B cell (primary cell): Measurements from ENCODE around the gene LITAFD. TPM values are rescaled to one million over a fixed set of nuclear protein-coding genes. Genes with fewer than 3 reads are reported as not detected.

Source experiments
- ATAC-seq: fragments of 200-7000 bp; cut with Tn5 transposase; one replicate; pipeline ENCODE4 v1.10.0; 2021; ENCODE audit warnings: low read depth, mild to moderate bottlenecking, moderate number of reproducible peaks, moderate library complexity
- CTCF ChIA-PET: fragments of 350-600 bp; sonication (Branson Sonifier 250); formaldehyde crosslinking; loops from one replicate; lab custom pipeline; 2021; ENCODE audit warnings: antibody characterized with exemption, inconsistent platforms; lab: Charles Lee
- POLR2A ChIA-PET: fragments of 350-600 bp; sonication (Branson Sonifier 250); formaldehyde crosslinking; loops from one replicate; lab custom pipeline; 2021; ENCODE audit warnings: antibody characterized with exemption; lab: Charles Lee
- DNase-seq: peaks from one replicate; pipeline ENCODE4 v3.0.0; 2013
- H2AFZ ChIP-seq: 2 replicates; pipeline ENCODE4 v1.6.1; 2012; ENCODE audit warnings: mild to moderate bottlenecking, low read depth, low read length; ENCODE audit not compliant: insufficient read depth, poor library complexity, severe bottlenecking
- H3K27ac ChIP-seq, 2 donors: 1 replicate in 1 of 2; 2 replicates in 1 of 2; pipeline ENCODE4 v1.5.1; 2012 to 2013; ENCODE audit warnings: low read length in 2 of 2, mild to moderate bottlenecking in 2 of 2, moderate library complexity in 1 of 2
- H3K27me3 ChIP-seq, 4 experiments: fragments of 200-600 bp in 1 of 4; sonication (generic) in 1 of 4; replicated peaks in 1 of 4; 1 replicate in 2 of 4; 2 replicates in 2 of 4; pipeline versions ENCODE4 v1.6.1 to v1.7.0; 2013 to 2016; ENCODE audit warnings: low read length in 3 of 4, mild to moderate bottlenecking in 2 of 4, mixed read lengths in 1 of 4, moderate library complexity in 1 of 4; ENCODE audit not compliant: insufficient read depth in 4 of 4, control insufficient read depth in 3 of 4; ENCODE audit errors: control extremely low read depth in 1 of 4
- H3K36me3 ChIP-seq, 2 experiments: replicated peaks in 1 of 2; 1 replicate in 1 of 2; 2 replicates in 1 of 2; pipeline versions ENCODE4 v1.6.1 to v1.7.1; 2013; ENCODE audit warnings: low read length in 1 of 2; ENCODE audit not compliant: insufficient read depth in 2 of 2, control insufficient read depth in 1 of 2; ENCODE audit errors: control extremely low read depth in 1 of 2, extremely low read depth in 1 of 2
- H3K4me1 ChIP-seq, 2 donors: fragments of 200-600 bp in 1 of 2; sonication (generic) in 1 of 2; 1 replicate in 1 of 2; 2 replicates in 1 of 2; pipeline versions ENCODE4 v1.5.1 to v1.6.1; 2013 to 2017; ENCODE audit warnings: low read length in 2 of 2; ENCODE audit not compliant: control insufficient read depth in 2 of 2, insufficient read depth in 2 of 2
- H3K4me2 ChIP-seq: replicated peaks from 2 replicates; pipeline ENCODE3; 2012; ENCODE audit warnings: mild to moderate bottlenecking, low read depth, low read length; ENCODE audit not compliant: poor library complexity, severe bottlenecking
- H3K4me3 ChIP-seq, 5 experiments: fragments of 200-600 bp in 1 of 5; sonication (generic) in 1 of 5; 1 replicate in 3 of 5; 2 replicates in 2 of 5; pipeline versions ENCODE4 v1.5.1 to v1.7.0; 2011 to 2016; ENCODE audit warnings: low read length in 4 of 5, mild to moderate bottlenecking in 4 of 5, low read depth in 2 of 5, control low read depth in 1 of 5, moderate library complexity in 1 of 5; ENCODE audit not compliant: insufficient read depth in 1 of 5; ENCODE audit errors: control extremely low read depth in 1 of 5, extremely low read depth in 1 of 5
- H3K79me2 ChIP-seq: fragments of 200-600 bp; sonication (generic); one replicate; pipeline ENCODE4 v1.6.0; 2016; ENCODE audit warnings: low read length; ENCODE audit not compliant: control insufficient read depth, insufficient read depth
- H3K9ac ChIP-seq: fragments of 200-600 bp; sonication (generic); 2 replicates; pipeline ENCODE4 v1.6.1; 2017; ENCODE audit warnings: mild to moderate bottlenecking, low read length, moderate library complexity
- H3K9me3 ChIP-seq, 3 donors: one replicate each; pipeline versions ENCODE4 v1.6.1 to v1.7.1; 2013; ENCODE audit warnings: low read length in 2 of 3; ENCODE audit not compliant: control insufficient read depth in 2 of 3, insufficient read depth in 1 of 3; ENCODE audit errors: control extremely low read depth in 1 of 3
- H4K20me1 ChIP-seq: 2 replicates; pipeline ENCODE4 v1.6.0; 2012; ENCODE audit warnings: mild to moderate bottlenecking, low read length; ENCODE audit not compliant: insufficient read depth, control insufficient read depth, poor library complexity, severe bottlenecking
- H3K27ac Mint-ChIP-seq: one replicate; pipeline ENCODE4 v1.8.0; 2021; ENCODE audit warnings: mixed read lengths
- H3K27me3 Mint-ChIP-seq: one replicate; pipeline ENCODE4 v1.8.0; 2021; ENCODE audit warnings: mixed read lengths
- H3K4me1 Mint-ChIP-seq: one replicate; pipeline ENCODE4 v1.8.0; 2021; ENCODE audit warnings: mixed read lengths
- H3K4me3 Mint-ChIP-seq: one replicate; pipeline ENCODE4 v1.8.0; 2021; ENCODE audit warnings: mixed read lengths
- H3K9me3 Mint-ChIP-seq: one replicate; pipeline ENCODE4 v1.8.0; 2022; ENCODE audit warnings: mixed read lengths; ENCODE audit not compliant: insufficient read depth
- EZH2 ChIP-seq: IDR thresholded peaks from 2 replicates; pipeline ENCODE4 v1.6.1; 2012; ENCODE audit warnings: borderline replicate concordance, low read depth, mild to moderate bottlenecking, moderate library complexity, low read length; ENCODE audit not compliant: insufficient read depth, poor library complexity, severe bottlenecking
- WGBS: methylation state at CpG from one replicate; pipeline ENCODE4 v1.1.5; 2013; ENCODE audit warnings: missing lambda C conversion rate; ENCODE audit not compliant: insufficient coverage; 5-methylcytosine and 5-hydroxymethylcytosine counted together
- intact Hi-C: fragments of 100-400 bp; cut with micrococcal nuclease; formaldehyde crosslinking; loops from one replicate; pipeline ENCODE4 v1.10.0; 2022
- polyA plus RNA-seq: library from polyadenylated mRNA; depleted of rRNA; stranded (reverse); fragments of >200 nt; gene quantifications from 2 replicates; pipeline ENCODE4 v1.2.3, GENCODE V29; 2012
- total RNA-seq, 2 donors: library from RNA; stranded (reverse); fragments of 120-200 nt in 1 of 2; gene quantifications; 1 replicate in 1 of 2; 2 replicates in 1 of 2; pipeline versions ENCODE4 v1.2.3 to v1.2.4, GENCODE V29; 2013 to 2022
- TF ChIP-seq, protein P1 (sequence below): fragments of 200-600 bp; IDR thresholded peaks from one replicate; pipeline ENCODE4 v1.8.0; 2022; ENCODE audit warnings: antibody characterized with exemption, mild to moderate bottlenecking

Gene LITAFD
- total and polyA plus RNA-seq, 2 donors (not counting 1 experiment from before 2014, with no cell fraction given) = not detected

DNA sequence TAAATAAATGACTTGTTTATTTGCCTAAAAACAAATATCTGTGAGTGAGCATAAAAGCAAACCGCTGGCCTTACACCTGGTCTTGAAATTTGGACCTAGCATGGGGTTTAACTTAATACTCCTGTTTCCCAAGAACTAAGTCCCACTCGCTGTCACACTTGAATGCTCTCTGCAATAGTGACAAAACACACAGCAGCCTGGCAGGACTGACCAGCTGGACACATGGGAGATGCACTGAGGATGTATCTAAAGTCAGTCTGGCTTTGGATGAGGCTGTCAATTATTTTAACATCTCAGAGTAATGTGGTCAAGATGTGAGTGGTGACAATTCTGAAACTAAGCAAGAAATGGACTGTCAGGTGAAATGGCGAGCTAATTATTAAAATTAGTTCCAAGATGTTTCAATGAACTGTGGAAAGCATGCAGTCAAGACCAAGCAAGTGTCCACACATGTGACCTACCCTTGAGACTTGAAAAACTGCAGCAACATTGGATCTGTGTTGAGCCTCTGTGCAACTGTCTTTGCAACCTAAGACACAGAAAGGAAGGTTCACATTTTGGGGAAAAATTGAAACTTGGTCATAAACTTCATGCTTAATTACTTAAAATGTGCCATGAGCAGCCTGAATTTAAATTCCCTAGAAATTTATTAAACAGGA, 16.6 kb downstream of the LITAFD start:
- ChIA-PET POLR2A (no interaction called here), CTCF (interaction anchor here (0.7 to 4.3 kb wide), 4 partner anchors 19 to 236 kb away, joined by 3 to 12 read pairs (median 4); no protein-coding TSS in a partner anchor)
- 82% methylated on average over 2 of the region's 3 CpGs for WGBS
- Histone ChIP-seq H3K27ac (no peak overlapping the region), H3K4me3 (no peak overlapping the region), H3K36me3 (peaks cover 4 to 96% of the 10 kb centered on the region in 2 experiments), H3K4me1 (peaks cover 0 to 5% of the 10 kb centered on the region in 2 donors), H3K4me2 (no peak overlapping the region), H3K79me2 (peaks cover 9% of the 10 kb centered on the region), H3K27me3 (no peaks in the 10 kb centered on the region), H3K9me3 (no peaks in the 10 kb centered on the region), H4K20me1 (peaks cover 56% of the 10 kb centered on the region), H3K9ac (no peak overlapping the region), H2AFZ (no peak overlapping the region)
- DNase-seq = no peak
- Mint-ChIP-seq H3K4me1 (no peaks in the 10 kb centered on the region), H3K9me3 (no peaks in the 10 kb centered on the region), H3K27me3 (no peaks in the 10 kb centered on the region), H3K27ac (no peak overlapping the region), H3K4me3 (no peak overlapping the region)
- no peak for TF ChIP-seq EZH2
- TF ChIP-seq, protein P1, sequence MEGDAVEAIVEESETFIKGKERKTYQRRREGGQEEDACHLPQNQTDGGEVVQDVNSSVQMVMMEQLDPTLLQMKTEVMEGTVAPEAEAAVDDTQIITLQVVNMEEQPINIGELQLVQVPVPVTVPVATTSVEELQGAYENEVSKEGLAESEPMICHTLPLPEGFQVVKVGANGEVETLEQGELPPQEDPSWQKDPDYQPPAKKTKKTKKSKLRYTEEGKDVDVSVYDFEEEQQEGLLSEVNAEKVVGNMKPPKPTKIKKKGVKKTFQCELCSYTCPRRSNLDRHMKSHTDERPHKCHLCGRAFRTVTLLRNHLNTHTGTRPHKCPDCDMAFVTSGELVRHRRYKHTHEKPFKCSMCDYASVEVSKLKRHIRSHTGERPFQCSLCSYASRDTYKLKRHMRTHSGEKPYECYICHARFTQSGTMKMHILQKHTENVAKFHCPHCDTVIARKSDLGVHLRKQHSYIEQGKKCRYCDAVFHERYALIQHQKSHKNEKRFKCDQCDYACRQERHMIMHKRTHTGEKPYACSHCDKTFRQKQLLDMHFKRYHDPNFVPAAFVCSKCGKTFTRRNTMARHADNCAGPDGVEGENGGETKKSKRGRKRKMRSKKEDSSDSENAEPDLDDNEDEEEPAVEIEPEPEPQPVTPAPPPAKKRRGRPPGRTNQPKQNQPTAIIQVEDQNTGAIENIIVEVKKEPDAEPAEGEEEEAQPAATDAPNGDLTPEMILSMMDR = no peak
- no peak for ATAC-seq
- intact Hi-C loops = no loop called here

DNA sequence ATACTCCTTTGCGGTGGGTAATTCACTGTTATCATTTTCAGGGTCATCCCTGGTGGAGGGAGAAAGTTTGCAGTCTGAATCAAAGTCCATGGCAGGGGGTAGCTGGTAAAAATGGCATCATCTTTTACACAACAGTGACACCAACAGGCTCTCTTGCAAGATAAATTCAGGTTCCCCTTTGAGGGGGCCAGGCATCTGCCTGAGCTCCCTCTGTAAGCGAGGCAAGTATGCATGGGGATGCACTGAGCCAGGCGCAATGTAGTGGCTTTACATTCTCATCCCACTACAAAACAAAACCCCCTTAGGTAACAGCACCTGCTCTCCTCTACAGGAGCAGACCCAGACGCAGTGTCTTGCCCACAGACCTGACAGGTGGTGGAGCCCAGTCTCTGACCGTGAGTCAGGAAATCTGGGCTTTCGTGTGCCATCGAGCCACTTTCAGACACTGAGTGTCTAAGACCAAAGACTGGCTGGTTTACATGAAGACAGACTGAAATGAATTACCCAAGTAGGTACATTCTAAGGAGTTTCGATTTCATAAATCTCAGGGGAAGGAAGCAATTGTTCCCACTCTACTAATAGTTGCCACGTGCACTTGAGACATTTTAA, 17.7 kb downstream of the LITAFD start:
- Histone ChIP-seq H3K4me3 (no peak overlapping the region), H3K27ac (no peak overlapping the region), H3K79me2 (peaks cover 11% of the 10 kb centered on the region), H3K4me1 (no peaks in the 10 kb centered on the region), H3K9me3 (no peaks in the 10 kb centered on the region), H3K9ac (no peak overlapping the region), H3K4me2 (no peak overlapping the region), H4K20me1 (peaks cover 48% of the 10 kb centered on the region), H3K27me3 (no peaks in the 10 kb centered on the region), H3K36me3 (peaks cover 4 to 93% of the 10 kb centered on the region in 2 experiments), H2AFZ (no peak overlapping the region)
- POLR2A ChIA-PET = interaction anchor here (0.6 kb wide), 1 partner anchor 27 kb away, joined by 3 read pairs; no protein-coding TSS in a partner anchor
- no peak overlapping the region for H3K27ac Mint-ChIP-seq
- H3K4me3 Mint-ChIP-seq = no peak overlapping the region
- H3K4me1 Mint-ChIP-seq = no peaks in the 10 kb centered on the region
- DNase-seq (no peak), ATAC-seq (no peak)
- WGBS = 98% methylated on average over 7 of the region's 9 CpGs
- no peaks in the 10 kb centered on the region for H3K9me3 Mint-ChIP-seq
- H3K27me3 Mint-ChIP-seq = no peaks in the 10 kb centered on the region
- intact Hi-C loops = no loop called here
- TF ChIP-seq EZH2 = no peak
- TF ChIP-seq, protein P1 = no peak
- CTCF ChIA-PET = interaction anchor here (0.7 to 4.3 kb wide), 4 partner anchors 18 to 235 kb away, joined by 3 to 12 read pairs (median 4); no protein-coding TSS in a partner anchor
